Stimulated activated CD4-positive, alpha-beta T cell treated with anti-CD3 and anti-CD28 coated beads, Interleukin-15, amount 100 ng/mL, for 48 hours (primary cell): ENCODE data around the gene TBKBP1.
"Not testable (repeated sequence)": the region's sequence is repeated elsewhere in the genome, so short reads cannot be mapped to it uniquely, and the experiment has no call there.

Source experiments
- DNase-seq, 2 donors: peaks; one replicate each; pipeline ENCODE4 v3.0.0-alpha.2; 2020; ENCODE audit warnings: low read depth in 2 of 2

Gene TBKBP1

DNA sequence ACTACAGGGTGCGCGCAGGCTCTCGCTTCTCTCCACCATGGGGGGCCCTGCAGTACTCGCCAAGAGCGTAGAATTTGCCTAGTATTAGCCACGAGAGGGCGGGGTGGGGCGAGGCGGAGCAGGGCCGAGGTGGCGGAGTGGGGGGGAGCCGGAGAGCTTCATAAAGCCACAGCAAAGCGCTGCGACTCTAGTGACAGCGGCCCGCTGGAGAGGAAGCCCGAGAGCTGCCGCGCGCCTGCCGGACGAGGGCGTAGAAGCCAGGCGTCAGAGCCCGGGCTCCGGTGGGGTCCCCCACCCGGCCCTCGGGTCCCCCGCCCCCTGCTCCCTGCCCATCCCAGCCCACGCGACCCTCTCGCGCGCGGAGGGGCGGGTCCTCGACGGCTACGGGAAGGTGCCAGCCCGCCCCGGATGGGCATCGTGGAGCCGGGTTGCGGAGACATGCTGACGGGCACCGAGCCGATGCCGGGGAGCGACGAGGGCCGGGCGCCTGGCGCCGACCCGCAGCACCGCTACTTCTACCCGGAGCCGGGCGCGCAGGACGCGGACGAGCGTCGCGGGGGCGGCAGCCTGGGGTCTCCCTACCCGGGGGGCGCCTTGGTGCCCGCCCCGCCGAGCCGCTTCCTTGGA lies 39.2 kb downstream of the TBKBP1 start, which contains the start of gene TBX21:
TSS of gene TBX21 (plus strand) at position 190 of the 627 bp plus-strand sequence. CDS start at position 409, 219 bp downstream.
- peak; percentile 85 to 91 for DNase-seq

DNA sequence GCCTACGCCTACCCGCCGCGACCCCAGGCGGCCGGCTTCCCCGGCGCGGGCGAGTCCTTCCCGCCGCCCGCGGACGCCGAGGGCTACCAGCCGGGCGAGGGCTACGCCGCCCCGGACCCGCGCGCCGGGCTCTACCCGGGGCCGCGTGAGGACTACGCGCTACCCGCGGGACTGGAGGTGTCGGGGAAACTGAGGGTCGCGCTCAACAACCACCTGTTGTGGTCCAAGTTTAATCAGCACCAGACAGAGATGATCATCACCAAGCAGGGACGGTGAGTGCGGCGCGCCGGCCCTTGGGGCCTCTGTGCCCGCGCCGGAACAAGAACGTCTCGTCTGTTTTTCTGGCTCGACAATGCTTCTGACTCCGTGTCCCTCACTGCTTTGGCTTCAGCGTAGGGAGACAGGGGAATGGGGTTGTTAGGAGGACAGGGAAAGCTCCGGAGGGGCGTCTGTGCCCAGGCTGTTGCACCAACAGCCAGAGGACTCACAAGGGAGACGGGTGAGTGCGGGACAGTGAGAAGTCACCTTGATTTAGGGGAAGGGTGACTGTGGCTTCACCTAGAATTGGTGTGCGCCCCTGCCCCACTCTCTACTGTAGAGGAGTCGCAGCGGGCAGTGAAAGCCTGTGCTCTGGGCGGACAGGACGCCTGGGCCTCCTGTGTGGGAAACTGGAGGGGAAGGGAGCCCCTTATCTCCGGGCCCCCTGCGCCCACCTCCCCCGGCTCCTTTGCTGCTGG lies 39.9 kb downstream of the TBKBP1 start:
- no peak for DNase-seq

DNA sequence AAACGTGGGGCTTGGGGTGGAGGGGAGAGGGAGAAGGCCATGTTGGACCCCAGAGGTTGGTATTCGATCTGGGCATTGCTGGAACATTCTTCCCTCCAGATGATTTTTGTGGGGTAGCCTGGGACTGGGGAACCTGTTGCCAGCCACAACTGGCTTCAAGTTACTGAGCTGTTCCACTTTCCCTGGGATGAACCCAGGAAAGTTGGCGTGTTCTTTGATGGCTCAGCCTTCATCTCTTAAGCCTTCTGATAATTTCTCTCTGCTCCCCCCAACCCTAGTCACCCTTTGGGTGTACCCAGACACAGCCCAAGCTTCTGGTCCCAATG lies 41.1 kb downstream of the TBKBP1 start:
- no peak for DNase-seq

DNA sequence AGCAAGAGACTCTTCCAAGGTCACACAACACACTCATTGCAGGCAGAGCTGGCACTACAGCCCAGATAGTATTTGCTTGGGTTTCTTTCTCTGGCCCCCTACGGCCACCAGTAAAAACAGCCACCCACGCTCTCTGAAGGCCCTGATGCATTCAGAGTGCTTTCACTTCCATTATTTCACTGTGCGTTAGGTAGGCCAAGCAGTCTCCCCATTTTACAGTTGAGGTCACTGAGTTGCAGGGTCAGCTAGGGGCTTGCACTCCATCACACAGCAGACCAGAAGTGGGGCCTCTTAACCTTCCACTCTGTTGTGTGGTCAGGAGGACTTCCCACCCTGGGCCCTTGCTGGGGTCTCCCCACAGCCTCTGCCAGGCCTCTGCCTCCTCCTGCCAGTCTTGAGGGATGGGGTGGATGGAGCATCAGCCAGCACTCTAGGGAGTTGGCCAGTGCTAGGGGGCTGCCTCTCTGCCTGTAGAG lies 41.6 kb downstream of the TBKBP1 start:
- DNase-seq = no peak

DNA sequence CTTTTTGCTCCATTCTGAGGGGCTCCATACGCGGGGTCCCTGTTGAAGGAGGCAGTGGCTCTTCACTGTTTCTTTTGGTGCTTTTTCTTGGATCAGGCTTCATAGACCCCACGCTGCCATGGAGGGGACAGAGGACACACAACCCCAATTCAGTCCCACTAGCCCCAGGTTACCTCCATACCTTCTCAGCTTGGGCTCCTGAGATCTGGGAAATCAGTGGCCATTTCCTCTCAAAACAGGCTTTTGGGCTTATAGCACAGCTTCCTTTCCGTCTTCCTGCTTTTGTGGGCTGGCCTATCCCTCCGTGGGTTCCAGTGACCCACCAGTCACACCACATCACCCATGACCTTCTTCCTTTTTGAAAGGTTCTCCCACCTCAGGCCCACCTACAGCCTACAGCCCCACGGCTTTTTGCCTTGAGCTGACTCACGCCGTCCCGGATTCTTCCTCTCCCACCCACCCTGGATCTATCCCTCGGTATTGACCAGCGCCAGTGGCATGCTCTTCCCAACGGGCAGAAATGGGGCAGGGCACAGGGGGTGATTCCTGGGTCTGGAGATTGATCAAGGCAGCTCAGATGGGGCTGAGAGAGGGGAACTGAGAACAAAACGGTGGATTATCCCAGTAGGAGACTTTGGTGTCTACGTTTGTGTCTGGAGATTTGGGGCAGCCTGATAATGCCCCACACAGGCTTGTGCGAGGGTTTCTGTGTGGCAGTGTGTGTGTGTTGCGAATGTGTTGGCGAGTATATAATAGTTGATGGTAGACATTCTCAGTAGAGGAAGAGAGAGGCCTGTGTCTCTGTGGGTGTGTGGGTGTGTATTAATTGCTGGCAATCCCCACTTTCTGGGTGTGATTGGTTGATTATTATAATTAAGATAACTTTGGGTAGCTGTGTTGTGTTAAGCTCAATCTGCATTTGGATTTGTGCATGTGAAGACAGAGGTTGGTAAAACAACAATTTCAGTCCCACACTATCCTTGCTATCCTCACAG lies 42.8 kb downstream of the TBKBP1 start:
- DNase-seq = no peak

DNA sequence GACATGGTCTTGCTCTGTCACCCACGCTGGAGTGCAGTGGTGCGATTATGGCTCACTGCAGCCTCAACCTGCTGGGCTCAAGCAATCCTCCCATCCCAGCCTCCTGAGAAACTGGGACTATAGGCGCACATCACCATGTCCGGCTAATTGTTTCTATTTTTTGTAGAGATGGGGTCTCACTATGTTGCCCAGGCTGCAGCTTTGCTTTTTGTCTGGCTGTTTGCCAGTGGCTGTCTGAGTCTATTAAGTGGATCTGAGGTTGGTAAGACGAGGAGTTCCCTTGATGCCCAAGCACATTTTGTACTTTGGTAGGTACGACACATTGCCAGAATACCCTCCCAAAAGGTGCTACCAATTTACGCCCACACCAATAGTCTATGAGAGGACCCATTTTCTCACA lies 44.2 kb downstream of the TBKBP1 start:
- DNase-seq = no peak

DNA sequence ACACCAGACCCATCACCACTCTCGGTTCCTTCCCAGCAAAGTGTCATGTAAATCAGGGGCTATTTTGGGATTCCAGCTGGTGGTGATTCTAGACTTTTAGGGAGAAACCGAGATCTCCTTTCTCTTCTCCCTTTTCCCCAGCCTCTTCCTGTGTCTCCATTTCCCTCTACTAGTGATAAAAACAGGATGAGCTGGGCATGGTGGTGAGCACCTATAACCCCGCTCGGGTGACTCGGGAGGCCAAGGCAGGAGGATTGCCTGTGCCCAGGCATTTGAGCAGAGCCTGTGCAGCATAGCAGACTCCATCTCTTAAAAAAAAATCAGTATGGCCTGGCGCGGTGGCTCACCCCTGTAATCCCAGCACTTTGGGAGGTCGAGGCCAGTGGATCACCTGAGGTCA lies 45.2 kb downstream of the TBKBP1 start:
- DNase-seq = no peak

DNA sequence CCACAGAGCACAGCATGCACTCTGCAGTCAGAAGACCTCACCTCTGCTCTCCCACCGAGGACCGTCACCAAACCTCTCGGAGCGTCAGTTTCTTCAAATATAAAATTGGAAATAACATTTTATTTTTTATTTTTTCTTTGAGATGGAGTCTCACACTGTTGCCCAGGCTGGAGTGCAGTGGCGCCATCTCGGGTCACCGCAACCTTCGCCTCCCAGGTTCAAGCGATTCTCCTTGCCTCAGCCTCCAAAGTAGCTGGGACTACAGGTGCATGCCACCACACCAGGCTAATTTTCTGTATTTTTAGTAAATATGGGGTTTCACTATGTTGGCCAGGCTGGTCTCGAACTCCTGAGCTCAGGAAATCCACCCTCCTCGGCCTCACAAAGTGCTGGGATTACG lies 46.0 kb downstream of the TBKBP1 start:
- not testable (repeated sequence) for DNase-seq

DNA sequence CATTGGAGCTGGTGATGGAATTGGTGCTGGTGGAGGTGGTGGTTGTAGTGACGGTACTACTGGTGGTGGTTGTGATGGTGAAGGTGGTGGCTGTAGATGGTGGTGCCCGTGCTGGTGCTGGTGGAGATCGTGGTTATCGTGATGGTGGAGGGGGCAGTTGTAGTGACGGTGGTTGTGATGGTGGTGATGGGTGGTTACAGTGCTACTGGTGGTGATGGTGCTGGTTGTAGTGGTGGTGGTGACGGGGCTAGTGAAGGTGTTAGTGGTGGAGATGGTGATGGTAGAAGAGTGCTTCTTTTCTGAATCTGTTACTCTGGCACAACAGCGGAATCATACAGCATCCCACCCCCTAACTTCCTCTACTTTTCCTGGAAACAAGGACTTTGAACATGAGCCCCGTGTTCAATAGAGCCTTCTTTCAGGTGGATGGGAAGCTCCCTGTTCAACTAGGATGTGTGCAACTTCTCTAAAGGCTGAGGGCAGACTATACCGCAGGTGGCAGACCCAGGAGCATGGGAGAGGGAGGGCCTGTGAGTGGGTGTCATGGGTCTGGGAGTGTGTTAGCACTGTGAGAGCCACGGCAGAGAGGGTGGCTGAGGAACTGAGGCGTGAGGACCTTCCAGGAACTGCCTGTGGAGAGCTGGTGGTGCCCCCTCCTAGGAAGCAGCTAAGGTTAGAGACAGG lies 47.3 kb downstream of the TBKBP1 start:
- no peak for DNase-seq

DNA sequence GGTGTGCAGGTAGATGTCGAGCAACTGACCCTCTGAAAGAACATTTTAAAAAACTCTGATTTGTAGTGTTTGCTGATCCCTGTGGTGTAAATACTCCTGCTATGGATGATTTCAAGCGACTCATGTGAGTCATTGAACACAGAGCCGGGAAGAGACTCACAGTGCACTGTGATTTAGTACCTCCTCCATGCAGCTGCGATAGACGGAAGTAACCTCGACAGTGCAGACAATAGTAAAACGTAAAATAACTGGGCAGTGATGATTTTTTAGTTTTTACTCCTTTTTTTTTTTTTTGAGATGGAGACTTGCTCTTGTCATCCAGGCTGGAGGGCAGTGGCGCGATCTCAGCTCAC lies 47.8 kb downstream of the TBKBP1 start:
- DNase-seq = no peak

DNA sequence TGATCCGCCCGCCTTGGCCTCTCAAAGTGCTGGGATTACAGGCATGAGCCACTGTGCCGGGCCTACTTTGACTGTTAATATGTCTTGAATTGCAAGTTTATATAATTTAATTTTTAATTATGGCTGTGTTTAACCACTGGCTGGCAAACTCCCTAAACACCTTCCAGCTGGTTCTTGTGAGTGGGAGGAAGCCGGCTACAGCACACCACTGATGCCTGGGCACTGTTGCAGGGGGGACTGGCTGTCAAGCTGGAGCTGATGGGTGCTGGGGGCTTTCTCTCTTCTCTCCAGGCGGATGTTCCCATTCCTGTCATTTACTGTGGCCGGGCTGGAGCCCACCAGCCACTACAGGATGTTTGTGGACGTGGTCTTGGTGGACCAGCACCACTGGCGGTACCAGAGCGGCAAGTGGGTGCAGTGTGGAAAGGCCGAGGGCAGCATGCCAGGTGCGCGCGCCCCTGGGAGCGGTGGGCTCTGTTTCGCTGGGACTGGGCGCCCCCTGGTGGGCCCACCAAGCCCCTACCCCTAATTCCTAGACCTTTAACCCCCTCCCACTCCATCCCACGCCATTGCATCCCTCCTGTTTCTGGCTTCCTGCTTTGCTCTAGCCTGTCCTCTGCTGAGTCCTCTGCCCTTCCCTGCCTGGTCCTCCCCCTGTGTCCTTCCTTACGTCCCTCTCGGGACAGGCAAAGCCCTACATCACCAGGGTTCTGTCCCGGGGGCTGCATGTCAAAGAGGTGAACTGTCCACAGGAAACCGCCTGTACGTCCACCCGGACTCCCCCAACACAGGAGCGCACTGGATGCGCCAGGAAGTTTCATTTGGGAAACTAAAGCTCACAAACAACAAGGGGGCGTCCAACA lies 48.6 kb downstream of the TBKBP1 start:
- DNase-seq = no peak

DNA sequence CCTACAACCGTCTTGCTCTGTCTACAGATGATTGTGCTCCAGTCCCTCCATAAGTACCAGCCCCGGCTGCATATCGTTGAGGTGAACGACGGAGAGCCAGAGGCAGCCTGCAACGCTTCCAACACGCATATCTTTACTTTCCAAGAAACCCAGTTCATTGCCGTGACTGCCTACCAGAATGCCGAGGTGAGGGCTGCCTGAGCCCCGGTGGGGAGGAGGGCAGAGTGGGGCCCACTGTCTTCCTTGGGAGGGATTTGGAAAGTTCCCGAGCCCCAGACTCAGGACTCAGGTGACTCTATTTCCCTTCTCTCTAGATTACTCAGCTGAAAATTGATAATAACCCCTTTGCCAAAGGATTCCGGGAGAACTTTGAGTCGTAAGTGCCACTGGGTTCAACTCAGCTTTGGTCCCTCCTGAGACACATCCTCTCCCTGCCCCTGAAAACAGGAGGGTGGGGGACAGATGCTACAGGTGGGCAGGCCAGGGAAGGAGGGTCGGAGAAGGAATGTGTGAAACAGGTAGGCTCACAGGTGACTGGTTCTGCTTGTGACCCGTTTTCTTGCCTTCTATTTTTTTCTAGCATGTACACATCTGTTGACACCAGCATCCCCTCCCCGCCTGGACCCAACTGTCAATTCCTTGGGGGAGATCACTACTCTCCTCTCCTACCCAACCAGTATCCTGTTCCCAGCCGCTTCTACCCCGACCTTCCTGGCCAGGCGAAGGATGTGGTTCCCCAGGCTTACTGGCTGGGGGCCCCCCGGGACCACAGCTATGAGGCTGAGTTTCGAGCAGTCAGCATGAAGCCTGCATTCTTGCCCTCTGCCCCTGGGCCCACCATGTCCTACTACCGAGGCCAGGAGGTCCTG lies 50.4 kb downstream of the TBKBP1 start:
- DNase-seq = no peak

DNA sequence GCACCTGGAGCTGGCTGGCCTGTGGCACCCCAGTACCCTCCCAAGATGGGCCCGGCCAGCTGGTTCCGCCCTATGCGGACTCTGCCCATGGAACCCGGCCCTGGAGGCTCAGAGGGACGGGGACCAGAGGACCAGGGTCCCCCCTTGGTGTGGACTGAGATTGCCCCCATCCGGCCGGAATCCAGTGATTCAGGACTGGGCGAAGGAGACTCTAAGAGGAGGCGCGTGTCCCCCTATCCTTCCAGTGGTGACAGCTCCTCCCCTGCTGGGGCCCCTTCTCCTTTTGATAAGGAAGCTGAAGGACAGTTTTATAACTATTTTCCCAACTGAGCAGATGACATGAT lies 51.0 kb downstream of the TBKBP1 start:
- no peak for DNase-seq

DNA sequence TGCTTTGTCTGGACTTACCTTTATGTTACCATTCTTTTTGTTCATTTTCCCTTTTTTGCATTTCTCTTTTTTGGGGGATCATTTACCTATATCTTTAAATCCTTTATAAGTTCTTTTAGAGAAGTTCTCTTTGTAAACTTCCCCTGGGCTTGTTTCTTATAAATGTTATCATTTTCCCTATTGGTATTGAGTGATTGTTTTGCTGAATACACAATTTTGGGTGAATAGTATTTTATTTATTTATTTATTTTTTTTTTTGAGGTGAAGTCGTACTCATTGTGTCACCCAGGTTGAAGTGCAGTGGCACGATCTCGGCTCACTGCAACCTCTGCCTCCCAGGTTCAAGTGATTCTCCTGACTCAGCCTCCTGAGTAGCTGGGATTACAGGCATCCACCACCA lies 57.5 kb downstream of the TBKBP1 start:
- DNase-seq = no peak

DNA sequence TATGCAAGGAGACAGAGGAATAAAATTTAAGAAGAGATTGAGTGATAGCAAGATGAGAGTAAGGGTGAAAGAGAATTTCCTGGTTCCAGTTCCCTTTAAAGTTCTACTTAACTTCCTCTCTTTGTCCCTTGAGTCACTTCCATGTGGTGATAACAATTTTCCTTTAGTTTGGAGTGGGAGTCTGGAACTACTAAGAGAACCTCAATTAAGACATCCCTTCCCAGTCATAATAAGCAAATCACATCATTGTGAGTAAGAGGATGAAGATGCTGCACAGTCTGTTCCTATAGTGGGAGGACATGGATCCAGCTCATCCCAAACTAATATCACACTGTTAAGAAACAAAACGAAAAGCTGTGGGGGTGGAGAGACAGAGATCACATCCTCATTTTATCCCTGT lies 63.4 kb downstream of the TBKBP1 start:
- DNase-seq = no peak

DNA sequence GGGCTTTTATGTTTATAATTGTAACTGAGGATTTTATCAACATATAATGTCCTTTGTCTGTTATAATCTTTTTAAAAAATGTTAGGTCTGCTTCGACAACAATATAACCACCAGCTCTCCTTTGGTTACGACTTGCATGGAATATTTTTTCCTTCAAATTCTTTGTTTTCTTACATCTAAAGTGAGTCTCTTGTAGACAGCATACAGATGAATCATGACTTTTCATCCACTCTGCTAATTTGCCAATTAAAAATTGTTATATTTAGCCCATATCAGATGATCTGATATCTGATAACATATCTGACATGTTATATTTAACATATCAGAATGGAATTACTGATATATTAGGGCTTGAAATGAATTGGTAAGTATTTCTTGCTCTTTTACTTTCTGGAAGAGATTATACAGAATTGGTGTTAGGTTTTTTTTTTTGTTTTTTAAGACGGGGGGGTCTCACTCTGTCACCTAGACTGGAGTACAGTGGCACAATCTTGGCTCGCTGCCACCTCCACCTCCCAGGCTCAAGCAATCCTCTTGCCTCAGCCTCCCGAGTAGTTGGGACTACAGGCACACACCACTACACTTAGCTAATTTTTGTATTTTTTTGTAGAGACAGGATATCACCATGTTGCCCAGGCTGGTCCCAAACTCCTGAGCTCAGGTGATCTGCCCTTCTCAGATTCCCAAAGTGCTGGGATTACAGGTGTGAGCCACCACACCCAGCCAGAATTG lies 66.6 kb downstream of the TBKBP1 start:
- no peak for DNase-seq
